Right lobe of liver (tissue), 4 donors: ENCODE measurements around the gene HOPX.

Source experiments
- CTCF ChIP-seq, 4 donors: fragments of 200-600 bp in 3 of 4; fragments of 450-650 bp in 1 of 4; IDR thresholded peaks; one replicate each; pipeline versions ENCODE4 v1.5.1 to v1.8.0; 2016 to 2022; ENCODE audit warnings: antibody characterized with exemption in 4 of 4, mild to moderate bottlenecking in 2 of 4
- POLR2A ChIP-seq: fragments of 450-650 bp; IDR thresholded peaks from one replicate; pipeline ENCODE4 v1.6.1; 2017; ENCODE audit warnings: antibody characterized with exemption, mild to moderate bottlenecking
- donor health status: DM: no; HTN: no; CAD: no.
- donor health status: DM: no; HTN: no; CAD: no.
- donor health status: DM: no; HTN: yes; CAD: no.

DNA sequence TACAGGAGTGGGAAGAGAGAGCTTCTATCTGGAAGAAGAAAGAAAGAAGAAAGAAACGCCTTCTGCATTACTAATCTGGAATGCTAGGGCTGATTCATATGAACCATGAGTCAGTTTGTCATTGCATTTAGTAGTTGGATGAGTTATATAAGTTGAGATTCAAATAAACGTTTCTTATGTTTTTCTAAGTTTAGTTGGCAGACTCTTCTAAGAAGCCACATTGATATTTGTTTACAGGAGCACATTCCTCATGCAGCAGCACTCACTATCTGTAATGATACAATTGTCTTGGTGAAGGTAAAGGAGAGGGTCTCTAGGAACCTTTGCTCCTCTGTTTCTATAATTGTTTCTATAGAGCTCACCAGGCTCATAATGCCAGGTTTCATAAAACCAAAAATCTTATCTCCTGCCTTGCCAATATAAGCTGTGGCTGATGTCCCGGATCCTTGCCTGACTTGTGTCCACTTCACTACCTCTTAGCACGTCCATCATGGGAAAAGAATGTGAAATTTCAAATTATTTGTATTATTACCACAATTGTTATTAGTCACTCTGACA, 39.5 kb downstream of the HOPX start:
- no peak for TF ChIP-seq CTCF (IDR thresholded peaks at IDR 0.05)
- no peak for TF ChIP-seq POLR2A
